SKM-1 treated with dmso at 0.1 percent for 144 hours (cell line): Measurements from ENCODE around the gene GNG14.
"Not testable (repeated sequence)": the region's sequence is repeated elsewhere in the genome, so short reads cannot be mapped to it uniquely, and the experiment has no call there.

Experiments used
- DNase-seq: peaks from one replicate; lab custom pipeline; 2025; ENCODE audit not compliant: unreplicated experiment; lab: John Stamatoyannopoulos, UW

Gene GNG14

GRCh38 chr19:12687496-12688196, at the start of gene GNG14:
Gene GNG14 (plus strand): TSS chr19:12687998. CDS start chr19:12688049, 51 bp downstream.
- DNase-seq: no peak

DNA sequence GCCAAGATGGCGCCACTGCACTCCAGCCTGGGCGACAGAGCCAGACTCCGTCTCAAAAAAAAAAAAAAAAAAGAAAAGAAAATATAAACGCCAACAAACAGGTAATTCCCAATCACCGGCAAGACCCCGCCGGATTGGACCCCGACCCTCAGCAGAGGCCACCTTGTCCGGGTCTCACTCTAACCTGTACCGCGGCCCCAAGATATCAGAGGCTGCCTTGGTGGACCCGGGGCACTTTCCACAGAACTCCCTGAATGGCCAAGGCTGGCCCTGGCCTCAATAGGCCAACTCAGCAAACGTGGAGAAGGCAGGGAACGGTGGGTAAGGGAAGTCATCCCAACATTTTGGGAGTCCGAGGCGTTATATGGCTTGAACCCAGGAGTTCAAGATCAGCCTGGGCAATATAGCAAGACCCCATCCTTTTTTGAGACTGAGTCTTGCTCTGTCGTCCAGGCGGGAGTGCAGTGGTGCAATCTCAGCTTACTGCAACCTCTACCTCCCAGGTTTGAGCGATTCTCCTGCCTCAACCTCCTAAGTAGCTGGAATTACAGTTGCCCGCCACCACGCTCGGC, 49.1 kb upstream of the GNG14 start:
- DNase-seq: no peak

DNA sequence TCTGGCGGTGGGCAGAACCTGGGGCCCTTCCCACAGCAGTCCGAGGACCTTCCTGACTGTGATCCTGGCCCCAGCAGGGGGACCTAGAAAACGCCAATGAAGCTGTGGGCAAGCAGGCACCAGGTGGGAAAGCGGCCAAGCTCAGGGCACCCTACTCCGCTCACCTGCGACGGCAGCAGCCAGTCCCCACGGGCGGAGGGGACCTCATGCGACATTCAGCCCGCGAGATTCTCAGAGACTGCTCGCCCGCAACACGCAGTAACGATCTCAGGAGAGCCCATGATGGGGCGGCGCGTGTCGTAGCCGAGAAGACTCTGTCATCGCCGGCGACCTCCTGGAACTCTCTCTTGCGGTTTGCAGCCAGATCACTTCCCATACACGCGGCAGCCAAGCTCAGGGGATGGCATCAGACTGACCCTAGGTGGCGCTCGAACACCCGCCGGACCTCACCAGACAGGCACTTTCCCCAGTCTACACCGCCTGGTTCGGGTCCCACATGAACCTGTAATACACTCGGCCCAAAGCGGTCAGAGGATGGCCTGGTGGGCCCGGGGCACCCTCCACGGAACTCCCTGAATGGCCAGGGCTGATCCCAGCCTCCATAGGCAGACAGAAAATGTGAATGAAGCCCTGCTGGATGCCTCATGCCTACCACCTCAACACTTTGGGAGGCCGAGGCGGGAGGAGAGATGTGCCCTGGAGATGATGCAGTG, 47.7 kb upstream of the GNG14 start:
- peak; percentile 81 for DNase-seq

DNA sequence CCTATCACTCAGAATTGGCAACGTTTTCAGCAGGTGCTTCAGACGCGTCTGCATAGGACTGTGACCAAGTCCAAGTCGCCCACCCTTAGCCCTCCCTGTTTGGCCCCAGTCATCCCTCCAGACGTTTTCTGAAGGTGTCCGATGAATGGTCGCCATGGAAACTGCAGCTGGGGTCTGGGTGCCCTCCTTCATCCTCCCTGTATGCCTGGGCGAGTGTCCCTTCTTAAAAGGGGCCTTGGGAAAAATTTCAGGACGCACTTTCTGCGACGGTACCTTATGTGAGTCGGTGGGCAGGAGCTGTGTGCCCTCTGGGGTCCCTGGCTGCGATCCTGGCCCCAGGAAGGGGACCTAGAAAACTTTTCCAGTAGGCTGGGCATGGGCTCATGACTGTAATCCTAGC, 46.3 kb upstream of the GNG14 start:
- no peak for DNase-seq

GRCh38 chr19:12642506-12642905, 45.3 kb upstream of the GNG14 start:
- DNase-seq: no peak

DNA sequence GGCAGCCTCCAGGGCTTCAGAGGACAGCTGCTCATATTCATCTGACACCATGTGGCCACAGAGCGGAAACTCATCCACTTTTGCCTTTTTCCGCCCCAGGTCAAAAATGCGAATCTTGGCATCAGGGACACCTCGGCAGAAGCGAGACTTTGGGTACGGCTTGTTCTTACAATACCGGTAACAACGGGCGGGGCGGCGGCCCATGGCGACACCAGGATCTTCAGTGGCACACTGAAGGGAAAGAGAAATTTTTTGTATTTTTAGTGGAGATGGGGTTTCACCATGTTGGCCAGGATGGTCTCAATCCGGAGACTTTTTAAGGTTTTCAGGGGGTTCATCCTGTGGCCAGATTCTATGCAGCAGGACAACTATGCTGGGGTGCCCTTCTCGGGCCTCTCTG, 44.1 kb upstream of the GNG14 start:
- not testable (repeated sequence) for DNase-seq

DNA sequence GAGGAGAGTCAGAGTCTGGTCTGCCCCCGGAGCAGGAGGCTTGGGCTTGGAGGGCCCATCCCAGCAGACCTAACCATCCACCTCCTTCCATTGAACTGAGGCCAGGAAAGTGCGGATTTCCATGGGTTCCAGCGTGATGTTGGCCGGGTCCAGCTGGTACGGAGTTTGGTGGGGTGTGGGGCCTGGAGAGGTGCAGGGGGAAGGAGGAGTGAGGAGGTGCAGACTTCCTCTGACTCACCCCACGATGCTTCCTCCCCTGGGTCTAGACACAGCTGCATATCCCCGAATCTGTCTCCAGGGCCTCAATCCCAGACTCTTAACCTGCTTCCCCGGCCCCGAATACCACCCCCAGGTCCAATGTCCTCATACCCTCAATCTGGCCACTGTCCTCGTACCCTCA, 41.2 kb upstream of the GNG14 start:
- DNase-seq: no peak

DNA sequence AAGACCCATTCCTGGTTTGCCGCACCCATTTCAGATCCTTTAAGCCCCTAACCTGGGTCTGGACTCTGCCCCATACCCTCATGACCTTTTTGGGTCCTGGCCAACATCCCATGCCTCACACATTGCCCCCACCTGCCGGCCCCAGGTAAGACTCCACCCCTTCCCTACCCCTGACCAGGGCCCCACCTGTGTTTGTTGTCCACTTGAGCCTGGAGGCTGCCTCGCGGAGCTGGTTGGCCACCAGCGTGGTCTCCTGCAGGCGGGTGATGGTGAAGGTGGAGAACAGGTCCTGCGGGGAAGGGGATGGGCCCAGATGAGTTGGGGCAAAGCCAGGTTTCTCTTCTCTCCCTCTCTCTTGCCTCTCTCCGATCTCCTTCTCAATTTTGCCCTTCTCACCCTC, 40.8 kb upstream of the GNG14 start:
- no peak for DNase-seq

DNA sequence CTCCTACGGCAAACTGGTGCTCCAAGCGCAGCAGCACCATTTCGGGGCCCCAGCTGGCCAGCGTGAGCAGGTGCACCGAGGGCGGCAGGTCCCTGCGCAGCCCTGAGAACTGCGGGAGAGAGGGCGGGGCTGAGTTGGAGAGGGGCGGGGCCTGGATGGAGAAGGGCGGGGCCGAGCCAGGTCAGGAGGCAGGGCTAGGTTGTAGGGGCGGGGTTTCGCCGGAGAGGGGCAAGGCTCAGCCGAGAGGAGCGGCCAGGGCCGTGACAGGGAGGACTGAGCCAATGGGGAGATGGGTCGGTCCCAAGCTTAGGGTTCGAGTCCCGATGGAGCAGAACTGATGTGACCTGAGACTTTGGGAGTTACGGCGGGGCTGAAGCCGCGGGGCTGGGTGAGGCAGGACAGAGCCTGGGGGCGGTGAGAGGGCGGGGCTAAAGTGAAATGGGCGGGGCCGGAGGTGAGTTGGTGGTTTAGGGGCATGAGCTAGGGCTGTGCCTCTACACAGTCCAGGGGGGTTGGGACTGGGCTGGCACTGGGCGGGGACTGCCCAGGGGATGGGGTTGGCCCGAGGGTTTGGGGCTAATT, 40.2 kb upstream of the GNG14 start:
- DNase-seq: no peak

- DNase-seq: no peak
Measured at GRCh38 chr19:12648088-12648487, 39.7 kb upstream of the GNG14 start.

- no peak for DNase-seq
Measured at GRCh38 chr19:12649941-12650340, 37.9 kb upstream of the GNG14 start.

DNA sequence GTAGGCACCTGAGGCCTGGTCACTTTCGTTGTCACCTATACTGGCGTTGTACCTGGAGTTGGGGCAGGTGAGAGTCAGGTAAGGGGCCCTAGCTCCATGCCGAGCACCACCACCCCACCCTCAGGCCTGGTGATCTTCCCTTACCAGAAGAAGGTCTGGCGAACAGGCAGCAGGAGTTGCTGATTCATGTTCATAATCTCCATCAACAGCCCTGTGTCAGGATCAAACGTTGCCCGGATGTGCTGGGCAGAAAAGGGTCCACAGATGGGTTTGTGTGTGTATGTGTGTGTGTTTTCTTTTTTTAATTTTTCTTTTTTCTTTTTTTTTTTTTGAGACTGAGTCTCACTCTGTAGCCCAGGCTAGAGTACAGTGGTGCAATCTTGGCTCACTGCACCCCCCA, 35.6 kb upstream of the GNG14 start:
- DNase-seq: no peak

- DNase-seq: no peak
Measured at GRCh38 chr19:12655546-12655945, 32.3 kb upstream of the GNG14 start.

DNA sequence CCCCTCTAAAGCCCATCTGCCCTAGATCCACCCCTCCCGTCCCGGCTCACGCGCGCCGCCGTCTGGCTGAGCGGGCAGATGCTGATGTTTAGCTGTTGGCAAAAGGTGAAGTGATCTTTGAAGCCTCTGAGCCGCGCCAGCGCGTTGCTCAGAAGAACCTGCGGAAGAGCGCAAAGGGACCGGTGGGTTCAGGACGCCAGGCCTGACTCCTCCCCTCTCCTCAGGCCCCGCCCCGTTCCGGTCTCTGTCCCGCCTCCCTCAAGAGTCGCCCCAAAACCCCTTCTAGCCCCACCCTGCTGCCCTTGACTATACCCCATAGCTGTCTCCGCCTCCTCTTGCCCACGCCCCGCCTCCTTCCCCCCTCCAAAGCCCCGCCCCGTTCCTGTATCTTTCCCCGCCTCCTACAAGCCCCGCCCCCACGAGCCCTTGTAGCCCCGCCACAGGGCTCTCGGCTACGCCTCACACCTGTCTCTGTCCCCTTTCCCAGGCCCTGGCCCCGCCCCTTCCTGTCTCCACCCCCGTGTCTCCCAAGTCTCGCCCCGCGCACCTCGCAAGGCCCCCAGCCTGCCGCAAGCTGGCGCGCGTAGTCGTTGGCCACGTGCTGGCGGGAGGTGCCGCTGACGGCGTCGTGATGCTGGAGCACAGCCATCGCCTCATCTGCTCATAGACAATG, 30.8 kb upstream of the GNG14 start:
- no peak for DNase-seq

- no peak for DNase-seq
Measured at GRCh38 chr19:12657966-12658365, 29.8 kb upstream of the GNG14 start.

DNA sequence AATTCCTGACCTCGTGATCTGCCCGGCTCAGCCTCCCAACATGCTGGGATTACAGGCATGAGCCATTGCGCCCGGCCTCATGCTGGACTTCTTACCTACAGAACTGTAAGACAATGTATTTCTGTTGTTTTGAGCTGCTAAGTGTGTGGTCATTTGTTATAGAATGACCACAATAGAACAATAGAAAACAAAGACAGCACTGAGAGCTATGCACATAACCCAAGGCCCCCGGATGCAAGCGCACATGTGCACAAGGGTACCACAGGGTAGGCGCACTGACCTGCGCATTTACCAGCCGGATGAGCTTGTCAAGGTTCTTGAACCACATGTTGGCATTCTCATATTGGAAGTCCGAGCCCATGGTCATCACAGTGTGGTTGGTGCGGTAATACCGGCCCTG, 26.8 kb upstream of the GNG14 start:
- DNase-seq: no peak

DNA sequence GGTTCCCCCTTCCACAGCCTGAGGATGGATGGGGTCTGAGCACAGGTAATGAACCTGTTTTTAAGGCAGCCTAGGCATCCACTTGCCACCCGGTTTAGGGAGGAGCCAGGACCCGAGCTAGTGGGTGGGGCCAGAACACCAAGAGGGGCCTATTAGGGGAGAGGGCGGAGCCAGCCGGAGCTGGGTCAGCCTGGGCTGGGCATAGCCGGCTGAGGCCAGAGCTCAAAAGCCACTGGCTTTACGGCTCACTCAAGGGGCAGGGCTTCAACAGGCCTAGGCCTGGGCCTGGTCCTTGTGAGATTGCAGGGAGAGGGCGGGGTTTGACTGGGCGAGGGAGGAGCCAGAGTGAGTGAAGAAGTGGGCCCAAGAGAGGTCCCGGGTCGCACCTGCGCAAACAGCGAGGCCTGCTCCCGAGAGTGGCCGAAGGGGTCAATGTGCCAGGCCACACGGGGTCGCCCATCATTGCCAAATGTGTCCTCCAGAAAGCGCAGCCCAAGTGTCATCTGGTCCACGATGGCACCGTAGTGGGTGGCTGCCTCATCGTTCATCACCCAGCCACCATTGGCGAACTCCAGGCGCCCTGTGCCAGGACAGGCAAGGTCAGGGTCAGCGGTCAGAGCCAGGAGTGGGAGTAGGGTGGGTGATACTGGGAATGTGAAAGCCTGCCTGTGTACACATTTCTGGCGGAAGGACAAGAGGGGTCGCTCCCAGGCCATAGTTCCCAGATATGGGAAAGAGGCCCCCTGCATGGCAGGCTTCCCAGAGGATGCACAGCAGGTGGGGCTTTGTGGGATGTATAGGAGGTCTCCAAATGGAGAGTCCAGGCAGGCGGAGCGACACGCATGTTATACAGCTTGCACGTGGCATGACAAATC, 23.2 kb upstream of the GNG14 start:
- DNase-seq: no peak

GRCh38 chr19:12665281-12665573, 22.6 kb upstream of the GNG14 start:
- DNase-seq: peak; percentile 94

GRCh38 chr19:12665671-12666264, 22.0 kb upstream of the GNG14 start:
- DNase-seq: no peak

DNA sequence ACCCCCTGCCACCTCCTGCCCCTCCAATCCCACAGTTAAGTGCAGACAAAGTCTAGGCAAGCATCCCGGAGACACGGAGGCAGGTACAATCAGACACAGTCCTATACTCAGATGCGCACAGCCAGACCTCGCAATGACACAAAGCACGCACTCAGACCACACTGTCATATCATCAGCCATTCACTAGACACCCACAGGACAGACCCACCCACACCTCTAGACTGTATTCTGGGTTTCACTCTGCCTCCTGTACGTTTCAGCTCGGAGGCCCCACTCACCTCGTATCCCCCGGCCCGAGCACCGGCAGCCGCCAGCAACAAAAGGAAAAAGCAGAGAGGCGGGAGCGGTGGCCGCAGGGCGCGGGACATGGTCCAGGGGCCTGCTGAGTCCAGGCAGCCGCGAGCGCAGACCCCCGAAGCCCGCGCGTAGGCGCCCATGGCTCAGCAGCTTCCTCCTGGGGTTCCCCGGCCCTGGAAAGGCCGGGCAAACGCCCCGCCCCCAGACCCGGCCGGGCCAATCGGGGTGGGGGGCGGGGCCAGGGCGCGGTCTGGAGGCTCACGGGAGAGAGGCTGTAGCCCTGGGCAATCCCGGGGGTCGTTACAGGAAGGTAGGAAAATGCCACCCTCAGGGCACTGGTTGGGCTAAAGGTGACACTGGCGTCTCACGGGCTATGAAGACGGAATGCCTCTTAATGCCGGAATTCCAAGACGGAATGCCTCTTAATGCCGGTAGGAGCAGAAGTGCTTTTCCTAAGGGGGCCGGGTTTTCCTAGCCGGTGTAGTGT, 21.3 kb upstream of the GNG14 start, which contains the start of the genes MAN2B1 and WDR83:
Gene MAN2B1, minus strand, starts transcription at position 478 of the 784 bp plus-strand sequence. Its CDS starts 41 bp downstream, at position 437.
Gene WDR83, plus strand, starts transcription at position 543 of the 784 bp plus-strand sequence. CDS start 2,984 bp downstream, outside the sequence.
- peak; percentile 65 for DNase-seq
